Kidney capillary endothelial cell (primary cell): Measurements from ENCODE around the gene SPP2.

ENCODE experiments used
- DNase-seq: peaks from one replicate; pipeline ENCODE4 v3.0.0-alpha.2; 2018; ENCODE audit warnings: low spot score

The SPP2 gene, protein sequence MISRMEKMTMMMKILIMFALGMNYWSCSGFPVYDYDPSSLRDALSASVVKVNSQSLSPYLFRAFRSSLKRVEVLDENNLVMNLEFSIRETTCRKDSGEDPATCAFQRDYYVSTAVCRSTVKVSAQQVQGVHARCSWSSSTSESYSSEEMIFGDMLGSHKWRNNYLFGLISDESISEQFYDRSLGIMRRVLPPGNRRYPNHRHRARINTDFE

DNA sequence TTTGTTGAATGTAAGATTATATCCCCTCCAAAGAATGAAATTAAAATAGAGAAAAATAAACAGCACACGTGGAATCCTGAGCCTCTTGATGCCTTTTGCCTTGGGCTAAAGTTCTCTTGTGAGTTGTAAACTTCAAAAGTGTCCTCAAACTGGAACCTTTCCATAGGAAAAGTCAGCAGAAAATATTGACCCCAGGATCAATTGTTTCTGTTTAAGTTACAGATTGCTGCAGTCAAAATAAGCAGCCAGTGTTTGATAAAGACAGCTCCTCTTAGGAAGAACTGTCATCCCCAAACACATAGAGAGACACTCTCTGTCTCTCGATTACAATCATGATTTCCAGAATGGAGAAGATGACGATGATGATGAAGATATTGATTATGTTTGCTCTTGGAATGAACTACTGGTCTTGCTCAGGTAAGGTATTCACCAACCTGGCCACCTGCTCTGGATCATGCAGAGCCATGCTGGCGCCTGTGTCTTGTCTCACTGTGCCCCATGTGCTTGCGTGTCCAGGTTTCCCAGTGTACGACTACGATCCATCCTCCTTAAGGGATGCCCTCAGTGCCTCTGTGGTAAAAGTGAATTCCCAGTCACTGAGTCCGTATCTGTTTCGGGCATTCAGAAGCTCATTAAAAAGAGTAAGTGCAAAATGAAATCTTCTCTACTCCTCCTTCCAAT, at the start of gene SPP2:
TSS of gene SPP2 (plus strand) at position 248 of the 681 bp plus-strand sequence. CDS start at position 333, 85 bp downstream.
- no peak for DNase-seq

DNA sequence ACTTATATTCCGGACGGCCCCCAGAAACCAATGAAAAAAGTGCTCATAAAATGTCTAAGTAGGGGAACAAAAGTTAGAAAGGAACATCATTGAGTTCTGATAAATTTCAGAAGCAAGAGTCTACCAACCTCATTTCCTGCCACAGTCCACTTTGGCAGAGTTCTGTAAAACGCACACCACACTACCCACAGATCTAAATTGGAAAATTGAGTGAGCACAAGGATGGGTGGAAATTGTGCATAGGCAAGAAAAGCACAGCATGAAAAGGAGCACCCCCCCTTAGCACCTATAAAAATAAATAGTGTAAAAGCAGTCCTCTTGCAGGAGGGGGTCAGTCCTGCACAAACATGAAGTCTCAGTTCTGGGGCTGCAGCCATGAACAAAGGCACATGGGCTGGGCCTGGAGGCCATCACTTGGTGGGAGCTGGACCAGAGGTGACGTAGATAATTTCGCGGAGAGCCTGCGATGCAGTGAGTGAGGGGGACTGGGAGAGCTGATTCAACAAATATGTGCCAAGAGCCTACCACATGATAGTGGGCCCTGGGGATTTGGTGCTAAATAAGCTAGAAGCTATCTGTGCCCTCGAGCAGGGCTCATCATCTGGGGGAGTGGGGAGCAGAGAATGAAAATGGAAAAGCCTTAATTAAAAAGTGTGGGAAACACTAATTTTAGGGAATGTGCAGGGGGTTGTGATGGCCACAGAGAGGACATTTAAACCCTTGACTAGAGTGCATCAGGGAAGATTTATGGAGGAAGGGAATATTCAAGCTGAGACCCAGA, 48.9 kb upstream of the SPP2 start:
- DNase-seq = no peak

DNA sequence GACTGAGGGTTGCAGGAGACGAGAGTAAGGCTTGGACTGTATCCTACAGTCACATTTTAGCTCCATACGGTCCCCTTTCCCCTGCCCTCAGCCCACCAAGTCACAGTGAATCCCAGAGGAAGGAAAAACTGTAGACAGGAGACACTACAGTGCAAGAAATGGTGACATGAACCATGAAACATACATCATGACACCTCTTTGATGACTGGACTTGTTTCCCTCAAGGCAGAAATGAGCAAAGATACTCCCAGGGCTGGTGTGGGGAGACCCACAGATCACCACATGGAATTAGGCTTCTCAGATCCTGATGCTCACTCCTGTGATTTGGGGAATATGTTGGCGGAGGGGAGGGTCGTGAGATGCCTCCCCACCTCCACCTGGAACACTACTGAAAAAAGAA, 48.2 kb upstream of the SPP2 start:
- DNase-seq = no peak

DNA sequence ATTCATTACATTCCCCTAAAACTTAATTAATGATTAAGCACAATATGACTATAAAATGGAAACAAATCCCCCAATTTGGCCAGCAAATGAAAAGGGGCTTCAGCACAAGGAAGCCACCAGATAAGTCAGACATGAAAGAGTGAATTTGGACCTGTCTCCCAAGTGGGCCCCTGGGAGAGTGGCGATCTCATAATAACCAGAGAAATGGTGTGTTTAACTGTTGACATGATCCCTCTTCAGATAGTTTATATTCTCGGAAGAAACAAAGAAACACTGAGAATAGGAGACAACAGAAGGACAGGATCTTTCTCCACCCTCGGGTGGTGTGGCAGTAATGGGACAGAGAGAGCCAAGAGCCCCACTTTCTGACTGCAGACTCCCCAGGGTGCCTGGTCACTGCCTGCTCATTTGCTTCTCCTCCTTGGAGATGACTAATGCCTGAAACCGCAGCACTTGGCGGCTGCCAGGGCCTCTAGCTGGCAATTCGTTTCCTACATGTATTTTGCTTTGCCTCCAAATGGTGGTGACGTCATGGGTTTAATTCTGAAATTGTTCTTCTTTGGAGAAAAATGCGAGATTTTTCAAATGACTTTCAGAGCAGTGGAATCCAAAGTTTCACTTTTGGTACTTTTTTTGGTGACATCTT, 46.4 kb upstream of the SPP2 start:
- peak; percentile 15 for DNase-seq

DNA sequence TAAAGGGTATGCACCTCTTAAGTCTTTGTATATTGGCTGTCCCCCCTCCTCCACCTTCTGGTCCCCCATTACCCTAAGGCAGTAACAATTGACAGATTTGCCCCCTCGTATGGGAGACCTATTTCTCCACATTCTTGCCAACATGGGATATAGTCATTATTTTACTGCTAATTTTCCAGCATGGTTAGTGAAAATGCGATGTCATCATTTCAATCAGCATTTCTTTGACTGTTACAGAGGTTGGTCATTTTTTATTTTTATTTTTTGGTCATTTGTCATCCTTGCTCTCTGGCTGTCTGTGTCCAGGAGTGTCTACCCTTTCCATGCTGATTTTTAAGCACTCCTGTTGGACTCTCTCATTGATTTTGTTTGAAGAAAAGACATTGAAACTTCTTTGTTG, 45.4 kb upstream of the SPP2 start:
- DNase-seq = no peak

DNA sequence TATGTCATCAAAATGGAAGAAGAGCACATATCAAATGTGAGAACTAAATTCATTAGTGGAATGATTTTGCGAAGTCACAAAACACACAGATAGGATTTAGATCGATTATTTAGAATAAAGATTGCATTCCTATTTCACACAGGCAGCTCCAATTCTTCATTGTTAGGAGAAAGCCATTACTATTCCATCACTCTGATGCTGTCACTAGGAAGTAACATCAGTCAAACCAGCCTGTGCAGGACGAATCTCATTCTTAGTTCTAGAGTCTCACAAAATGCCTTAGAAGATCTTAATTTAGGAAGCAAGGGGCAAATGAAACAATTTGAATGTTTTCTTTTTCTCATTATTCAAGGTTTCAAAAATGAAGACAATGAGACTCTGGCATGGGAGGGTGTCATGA, 44.0 kb upstream of the SPP2 start:
- no peak for DNase-seq

DNA sequence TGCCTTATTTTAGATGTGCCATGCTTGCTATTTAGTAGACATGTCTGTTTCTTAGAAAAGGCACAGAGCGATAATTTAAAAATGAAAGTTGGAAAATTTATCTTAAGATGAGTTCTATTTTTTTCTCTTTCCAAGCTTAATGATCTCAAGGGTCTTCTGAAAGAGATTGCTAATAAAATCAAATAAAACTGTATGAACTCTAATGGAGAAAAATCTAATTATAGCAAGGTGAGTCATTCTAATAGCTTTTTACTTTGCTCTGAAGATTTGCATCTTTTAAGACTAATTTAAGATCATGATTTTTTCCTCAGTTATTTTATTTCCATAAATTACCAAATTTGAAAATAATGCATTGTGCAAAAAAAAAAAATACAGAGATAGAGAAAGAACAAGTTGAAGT, 36.1 kb upstream of the SPP2 start:
- DNase-seq = no peak

DNA sequence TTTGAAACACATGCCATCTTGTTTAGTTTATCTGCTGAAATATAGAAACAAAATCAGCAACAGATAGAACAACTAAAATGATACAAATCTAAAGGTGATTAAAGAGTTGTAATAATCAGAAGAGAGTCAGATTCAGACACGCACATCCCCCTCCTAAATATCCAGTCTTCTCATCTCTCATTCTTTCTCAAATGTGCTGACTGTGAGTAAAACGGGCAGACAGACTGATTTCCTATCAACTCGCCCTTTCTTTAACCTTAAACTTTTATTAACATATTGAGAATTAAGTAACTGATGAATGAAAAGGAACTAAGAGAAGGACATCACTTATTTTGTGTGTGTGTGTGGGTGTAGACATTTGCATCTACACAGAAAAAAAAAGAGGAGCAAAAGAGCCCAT, 34.6 kb upstream of the SPP2 start:
- no peak for DNase-seq

DNA sequence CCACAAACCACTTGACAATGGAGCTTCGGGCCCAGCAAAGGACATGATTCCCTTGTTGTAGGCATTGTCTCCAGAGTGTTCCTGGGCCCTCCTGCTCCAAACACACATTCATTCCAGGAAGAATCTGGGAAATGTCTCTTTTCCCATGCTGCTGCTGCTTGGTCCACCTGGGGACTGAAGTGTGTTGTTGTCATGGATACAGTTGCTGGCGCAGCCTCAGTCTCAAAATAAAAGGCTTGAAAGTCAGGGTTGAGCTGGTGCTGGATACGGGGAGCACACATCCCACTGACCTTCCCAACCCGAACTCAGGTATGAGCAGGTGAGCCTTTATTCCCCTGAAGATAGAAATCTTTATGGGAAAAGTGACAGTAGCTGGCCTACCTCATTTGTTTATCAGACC, 30.6 kb upstream of the SPP2 start:
- DNase-seq = no peak

DNA sequence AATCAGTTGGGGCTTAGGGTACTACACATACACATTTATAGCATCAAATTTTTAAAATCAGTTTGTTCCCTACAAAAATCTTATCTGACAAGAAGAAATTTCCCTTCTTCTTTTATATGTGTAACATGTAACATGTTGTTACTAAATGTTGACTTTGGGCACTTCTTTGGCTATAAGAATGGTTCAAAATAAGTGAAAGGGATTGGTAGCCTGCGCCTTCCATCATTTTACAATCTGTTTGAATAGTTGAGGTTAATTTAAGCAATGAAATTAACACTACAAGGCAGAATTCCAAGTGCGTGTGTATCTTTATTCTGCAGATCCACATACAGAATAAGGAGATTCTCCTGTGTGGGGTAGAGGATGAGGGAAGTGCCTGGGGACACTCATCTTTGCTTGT, 30.2 kb upstream of the SPP2 start:
- DNase-seq = no peak

DNA sequence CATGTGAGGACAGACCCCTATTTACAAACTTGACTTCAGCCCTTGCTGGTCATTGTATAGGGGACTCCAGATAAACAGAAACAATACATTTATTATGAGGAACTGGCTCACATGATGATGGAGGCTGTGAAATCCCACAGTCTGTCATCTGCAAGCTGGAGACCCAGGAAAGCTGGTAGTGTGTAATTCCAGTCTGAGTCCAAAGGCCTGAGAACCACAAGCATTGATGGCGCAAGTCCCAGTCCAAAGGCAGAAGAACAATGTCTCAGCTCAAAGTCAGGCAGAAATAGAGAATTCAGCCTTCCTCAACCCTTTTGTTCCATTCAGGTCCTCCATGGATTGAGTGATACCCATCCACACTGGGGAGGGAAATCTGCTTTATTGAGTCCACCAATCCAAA, 28.1 kb upstream of the SPP2 start:
- DNase-seq = no peak

DNA sequence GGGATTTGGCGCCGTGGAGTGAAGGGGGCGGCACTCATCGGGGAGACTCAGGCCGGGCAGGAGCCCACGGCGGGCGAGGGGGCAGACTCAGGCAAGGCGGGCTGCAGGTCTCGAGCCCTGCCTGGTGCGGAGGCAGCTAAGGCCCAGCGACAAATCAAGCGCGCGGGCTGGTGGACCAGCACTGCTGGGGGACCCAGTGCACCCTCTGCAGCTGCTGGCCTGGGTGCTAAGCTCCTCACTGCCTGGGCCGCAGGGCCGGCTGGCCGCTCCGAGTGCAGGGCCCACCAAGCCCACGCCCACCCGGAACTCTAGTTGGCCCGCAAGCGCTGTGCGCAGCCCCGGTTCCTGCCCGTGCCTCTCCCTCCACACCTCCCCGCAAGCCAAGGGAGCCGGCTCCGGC, 26.2 kb upstream of the SPP2 start:
- DNase-seq = no peak

DNA sequence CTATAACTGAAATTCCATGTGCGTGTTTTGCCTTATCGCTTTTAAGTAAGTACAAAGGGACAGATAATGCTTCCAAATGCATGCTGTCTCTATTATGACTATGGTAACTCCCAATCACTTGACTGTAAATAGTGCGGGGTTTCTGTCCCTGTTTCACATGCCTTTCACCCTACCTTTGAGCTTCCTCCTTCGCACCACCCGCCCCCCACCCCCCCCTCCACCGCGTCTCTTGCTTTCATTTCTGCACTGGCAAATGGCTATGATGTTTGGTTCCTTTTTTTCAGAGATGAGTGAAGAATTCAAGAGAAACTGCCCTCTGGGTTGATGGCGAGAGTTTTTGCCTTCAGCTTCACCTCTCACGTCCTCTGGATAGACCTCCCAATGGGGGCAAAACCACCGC, 25.0 kb upstream of the SPP2 start:
- DNase-seq = no peak

DNA sequence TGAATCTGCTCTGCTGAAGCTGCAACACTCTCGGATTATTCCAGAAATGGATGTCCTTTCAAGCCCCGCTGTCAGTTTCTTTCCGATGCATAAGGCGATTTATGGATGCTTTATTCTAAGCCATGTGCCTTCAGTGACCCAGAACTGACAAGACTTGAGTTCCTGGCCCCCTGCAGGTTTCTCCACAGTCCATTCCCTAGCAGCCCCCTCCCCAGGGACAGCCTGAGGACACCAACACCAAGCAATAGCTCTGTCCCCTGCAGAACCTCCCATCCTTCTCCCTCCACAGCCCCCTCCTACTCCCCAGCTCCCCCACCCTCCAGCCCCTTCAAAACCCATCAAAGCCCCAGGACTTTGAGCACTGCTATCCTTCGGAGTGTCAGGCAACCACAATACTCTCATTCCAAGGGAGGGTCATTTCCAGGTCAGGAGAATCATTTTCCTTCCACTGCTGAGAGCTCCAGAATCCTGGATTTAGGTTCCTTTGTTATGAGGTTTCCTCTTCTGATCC, 24.6 kb upstream of the SPP2 start:
- DNase-seq = peak; percentile 37

DNA sequence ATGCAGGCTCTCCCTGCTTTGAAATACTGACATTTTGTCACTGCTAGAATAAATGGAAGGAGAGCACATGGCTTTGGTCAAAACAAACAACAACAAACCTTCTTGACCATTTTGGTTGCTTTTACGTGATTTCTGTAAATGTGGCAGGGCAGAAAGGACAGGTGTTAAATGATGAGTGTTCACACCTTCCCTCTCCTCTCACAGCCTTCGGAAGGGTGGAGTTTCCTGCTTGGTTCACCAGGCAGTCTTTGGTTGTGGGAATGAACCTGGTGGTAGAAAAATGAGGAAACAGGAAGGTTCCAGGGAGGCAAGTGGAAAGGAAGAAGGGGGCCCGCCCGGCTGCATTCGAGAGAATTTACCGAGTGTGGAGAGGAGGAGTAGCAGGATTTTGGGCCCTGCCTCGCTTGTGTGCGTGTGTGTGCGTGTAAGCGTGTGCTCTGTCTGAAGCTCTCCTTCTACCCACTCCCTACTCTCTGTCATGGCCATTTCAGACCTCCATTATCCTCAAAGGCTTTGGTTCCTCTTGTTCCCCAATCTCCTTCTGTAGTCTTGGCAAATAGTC, 23.7 kb upstream of the SPP2 start:
- DNase-seq = no peak

DNA sequence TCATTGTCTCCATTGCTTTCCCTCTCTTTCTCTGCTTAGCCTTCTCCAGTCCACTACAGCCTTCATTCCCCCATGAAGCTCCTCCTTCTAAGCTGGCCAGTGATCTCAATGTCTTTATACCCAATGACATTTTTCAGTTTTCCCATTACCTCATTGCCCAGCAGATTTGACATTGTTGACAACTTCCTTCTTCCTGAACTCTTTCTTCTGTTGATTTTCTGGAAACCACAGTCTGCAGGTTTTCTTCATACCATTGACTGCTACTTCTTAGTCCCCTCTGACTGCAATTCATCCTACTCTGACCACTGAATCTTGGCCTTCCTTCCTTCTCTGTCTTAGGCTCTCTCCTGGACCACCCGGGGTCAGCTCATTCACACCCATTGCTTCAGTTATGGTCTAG, 22.9 kb upstream of the SPP2 start:
- DNase-seq = no peak

DNA sequence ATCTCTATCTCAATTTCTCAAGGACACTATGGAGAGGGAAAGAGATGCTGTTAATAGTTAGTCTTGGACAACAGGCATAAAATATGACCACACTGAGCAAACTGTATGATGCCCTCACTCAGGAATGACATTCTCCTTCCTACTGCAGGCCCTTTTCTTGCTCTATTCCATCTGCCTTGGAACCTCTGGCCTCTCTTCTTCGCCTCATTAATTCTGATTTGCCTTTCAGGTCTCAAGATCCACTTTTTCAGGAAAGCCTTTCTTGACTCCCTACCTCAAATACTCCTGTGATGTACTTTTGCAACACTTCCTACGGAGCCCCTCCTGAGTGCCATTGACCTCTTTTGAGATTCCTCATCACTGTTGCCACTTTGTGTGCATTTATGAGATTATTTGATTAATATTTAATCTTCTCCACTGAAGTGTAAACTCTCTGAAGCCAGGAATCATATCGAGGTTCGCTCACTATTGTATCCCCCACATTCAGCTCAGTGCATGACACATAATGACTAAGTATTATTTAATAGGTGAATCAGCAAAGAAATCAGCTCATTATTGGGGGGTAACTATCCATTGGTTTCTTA, 21.3 kb upstream of the SPP2 start:
- DNase-seq = no peak

DNA sequence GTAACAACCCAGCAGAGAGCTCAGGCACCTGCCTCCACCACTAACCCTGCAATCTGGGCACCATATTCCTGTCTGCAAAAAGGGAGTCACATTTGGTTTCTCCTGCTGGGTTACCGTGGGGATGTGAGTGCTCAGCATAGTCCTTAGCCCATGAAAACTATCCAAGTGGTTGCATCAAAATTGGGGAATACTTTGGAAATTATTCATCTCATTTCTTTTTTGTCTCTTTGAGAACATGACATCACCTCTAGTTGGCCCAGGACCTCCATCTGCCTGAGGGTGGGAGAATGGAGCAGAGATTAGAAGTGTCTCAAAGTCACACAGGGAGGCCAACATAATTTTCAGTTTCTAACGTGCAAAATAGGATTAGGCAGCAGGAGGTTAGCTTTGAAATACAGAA, 19.3 kb upstream of the SPP2 start:
- no peak for DNase-seq

DNA sequence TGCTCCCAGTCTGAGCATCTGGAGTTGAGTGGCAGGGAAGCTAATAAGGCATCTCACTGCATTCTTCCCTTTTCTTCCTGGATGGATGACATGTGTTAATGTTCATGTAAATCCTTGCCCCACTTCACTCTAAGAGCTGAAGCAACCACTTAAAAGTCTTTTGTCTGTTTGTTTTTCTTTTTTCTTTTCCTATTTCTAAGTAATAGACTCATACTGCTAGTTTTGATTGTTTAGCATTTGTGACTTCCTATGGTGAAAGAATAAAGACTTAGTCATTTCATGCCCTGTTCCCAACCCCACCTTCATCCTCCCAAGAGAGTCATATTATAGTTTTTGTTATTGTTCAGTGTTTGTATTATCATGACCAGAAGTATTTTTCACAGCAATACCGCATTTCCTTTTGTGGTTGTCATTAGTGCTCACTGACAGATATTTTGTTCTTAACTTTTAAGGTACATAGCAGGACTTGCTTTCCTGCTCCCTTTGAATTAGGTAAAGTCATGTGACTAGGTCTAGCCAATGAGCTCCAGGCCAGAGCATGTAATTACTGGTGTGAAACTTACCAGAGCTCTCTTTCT, 18.1 kb upstream of the SPP2 start:
- peak; percentile 84 for DNase-seq

DNA sequence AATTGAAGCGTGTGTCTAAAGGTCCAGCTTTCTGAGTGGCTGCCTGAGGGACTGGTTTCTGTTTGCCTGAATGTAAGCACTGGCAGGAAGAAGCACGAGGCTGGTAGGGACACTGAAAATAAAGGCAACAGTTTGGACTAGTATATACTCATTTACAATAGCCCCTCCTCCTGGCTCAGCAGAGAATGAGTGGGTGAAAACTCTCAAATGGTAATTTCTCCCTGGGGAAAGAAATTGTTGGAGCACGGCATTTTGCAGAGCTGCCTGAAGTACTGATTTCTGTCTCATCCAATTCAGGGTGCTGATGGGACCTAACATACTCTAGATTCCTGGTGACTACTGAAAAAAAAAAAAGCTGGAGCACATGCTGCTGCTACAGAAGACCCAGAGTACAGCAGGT, 17.3 kb upstream of the SPP2 start:
- DNase-seq = no peak

DNA sequence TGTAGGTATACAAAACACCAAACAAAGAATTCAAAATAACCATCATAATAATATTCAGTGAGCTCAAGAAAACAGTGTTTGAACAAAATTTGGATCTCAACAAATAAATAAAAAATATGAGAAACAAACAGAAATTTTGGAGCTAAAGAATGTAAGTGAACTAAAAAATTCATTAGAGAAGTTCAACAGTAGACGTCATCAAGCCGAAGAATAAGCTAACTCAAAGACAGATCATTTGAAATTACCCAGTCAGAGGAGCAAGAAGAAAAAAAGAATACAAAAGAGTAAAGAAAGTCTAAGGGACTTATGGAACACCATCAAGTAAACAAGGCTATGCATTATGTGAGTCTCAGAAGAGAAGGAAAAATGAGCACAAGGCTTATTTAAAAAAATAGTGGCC, 16.6 kb upstream of the SPP2 start:
- no peak for DNase-seq
